Measurements from ENCODE around the gene VWDE.
"Not testable (repeated sequence)": the region's sequence is repeated elsewhere in the genome, so short reads cannot be mapped to it uniquely, and the experiment has no call there.

The VWDE gene

DNA sequence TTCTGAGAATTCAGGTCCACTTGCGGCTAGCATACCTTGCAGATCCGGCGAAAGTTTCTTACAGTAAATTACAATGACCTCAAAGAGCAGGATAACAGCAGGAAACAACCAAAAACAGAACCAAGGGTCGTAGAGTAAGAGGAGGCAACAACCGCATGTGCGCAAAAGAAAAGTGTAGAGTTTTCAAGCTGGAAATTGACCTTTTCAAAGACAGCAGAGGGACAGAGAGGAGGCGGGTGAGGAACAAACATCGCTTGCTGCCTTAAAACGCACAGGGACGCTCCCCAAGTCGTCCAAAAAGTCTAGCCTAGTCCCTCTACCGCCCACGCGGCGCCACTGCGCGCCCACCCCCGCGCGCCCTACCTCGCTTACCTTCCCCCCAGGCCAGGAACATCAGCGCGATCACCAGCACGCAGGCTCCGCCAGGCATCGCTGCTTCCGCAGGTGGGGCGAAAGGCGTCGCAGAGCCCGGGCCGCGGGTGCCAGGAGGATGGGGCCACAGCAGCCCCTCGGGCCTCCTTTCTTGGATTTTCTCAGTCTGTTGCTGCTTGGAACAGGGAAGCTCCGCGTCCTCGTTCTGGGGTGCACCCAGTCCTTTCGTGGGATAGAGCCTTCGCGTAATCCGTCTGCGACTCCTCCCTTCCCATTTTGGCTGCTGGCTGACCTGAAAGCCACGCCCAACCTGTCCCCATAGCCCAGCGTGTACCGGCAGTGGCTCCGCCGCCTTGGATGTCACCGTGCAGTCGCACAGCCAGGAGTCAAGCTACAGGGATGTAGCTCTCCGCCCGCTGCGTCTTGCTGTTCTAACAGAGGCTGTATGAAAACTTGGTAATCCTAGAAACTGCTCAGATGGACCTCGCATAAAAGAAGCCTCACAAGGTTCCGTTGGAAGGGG, at the start of gene VWDE:
Gene VWDE (minus strand): TSS at position 579 of the 895 bp plus-strand sequence. CDS start 149 bp downstream, at position 430.
- peak; percentile 60 for DNase-seq

DNA sequence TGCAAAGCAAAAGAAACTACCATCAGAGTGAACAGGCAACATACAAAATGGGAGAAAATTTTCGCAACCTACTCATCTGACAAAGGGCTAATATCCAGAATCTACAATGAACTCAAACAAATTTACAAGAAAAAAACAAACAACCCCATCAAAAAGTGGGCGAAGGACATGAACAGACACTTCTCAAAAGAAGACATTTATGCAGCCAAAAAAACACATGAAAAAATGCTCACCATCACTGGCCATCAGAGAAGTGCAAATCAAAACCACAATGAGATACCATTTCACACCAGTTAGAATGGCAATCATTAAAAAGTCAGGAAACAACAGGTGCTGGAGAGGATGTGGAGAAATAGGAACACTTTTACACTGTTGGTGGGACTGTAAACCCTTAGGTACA, 49.5 kb upstream of the VWDE start:
- not testable (repeated sequence) for DNase-seq

DNA sequence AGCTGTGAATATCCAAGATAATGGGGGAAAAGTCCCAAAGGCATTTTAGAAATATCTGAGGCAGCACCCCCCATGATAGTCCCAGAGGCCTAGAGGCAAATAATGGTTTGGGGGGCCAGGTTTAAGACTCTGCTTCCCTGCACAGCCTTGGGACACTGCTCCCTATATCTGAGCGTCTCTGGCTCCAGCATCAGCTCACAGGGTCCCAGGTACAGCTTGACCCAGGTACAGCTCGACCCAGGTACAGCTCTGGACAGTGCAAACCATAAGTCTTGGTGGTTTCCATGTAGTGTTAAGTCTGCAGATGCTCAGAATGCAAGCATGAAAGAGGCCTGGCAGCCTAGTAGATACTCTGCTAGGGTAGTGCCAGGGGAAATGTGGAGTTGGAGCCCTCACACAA, 47.0 kb upstream of the VWDE start:
- no peak for DNase-seq

DNA sequence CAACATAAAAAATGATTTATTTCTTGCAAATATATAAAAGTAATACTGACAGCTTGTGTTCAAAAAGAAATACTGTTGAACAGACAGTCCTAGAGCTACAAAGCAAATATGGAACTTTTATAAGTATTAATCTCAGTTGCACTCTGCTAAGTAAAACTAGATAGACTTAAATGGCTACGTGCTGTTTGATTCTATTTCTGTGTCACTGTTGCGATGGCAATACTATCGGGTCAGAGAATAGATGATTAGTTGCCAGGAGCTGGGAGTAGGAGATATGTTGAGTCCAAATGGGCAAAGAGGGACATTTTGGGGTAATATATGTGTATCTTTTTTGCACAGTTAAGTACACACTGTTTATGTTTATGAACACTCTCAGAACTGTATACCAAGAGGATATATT, 41.1 kb upstream of the VWDE start:
- DNase-seq, result no peak

DNA sequence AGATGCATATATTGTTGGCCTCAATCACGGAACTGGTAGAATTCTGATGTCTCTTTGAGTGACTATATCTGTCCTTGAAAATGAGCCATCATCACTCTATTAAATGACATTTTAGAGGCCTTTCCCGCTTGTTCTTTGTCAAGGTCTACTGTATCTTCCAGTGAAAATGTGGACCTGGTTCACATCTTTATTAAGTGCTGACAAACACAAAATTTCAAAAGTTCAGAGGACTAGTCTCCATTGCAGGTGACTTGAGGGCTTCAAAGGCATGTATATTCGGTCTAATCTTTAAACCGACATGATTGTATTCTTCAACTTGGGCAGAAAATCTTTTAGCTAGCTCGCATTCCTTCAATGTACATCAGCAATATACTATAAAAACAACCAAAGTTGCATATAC, 36.6 kb upstream of the VWDE start:
- no peak for DNase-seq

DNA sequence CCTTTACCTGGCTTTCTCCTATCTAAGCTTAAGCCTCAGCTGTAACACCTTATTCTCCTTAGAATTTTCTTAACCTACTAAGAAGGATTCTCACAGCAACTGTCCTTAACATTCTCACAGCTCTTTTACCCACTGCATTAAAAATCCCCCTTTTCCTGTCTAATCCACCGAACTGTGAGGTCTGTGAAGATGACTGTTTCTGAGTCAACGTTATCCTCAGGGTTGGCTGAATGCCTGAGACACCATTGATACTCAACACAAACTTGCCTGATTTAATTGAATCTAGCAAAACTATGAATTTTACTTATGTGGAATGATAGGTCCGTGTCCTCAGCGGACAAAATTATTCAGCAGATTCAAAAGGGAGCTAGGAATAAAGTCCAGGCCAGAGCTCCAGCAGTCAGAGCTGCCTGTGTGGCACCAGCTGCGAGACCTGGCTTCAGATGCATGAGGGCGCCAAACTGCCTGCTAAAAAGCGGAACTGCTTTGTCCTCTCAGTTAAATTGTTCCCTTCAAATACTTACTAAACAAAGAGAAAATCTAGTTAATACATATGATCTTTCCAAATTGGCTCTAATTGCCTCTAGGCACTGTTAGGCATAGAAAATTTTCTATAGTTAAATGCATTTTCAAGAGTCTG, 33.4 kb upstream of the VWDE start:
- DNase-seq, result peak; percentile 94

DNA sequence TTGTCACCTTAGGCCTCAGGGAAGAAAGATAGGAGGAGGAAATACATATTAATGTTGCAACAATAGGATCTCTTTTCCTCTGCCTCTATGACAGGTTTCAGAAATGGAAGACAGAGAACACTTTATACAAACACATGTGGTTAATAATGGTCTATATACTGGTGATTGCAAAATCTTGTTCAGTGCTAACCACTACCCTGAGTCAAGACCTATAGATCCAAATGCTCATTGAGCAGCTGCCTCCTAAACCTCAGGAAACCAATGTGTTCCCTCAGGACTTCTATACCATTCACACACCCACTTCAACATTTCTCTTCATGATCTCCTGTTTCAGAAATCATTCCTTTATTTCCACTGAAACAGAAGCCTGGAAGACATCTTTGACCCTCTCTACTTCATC, 32.5 kb upstream of the VWDE start:
- DNase-seq, result no peak

DNA sequence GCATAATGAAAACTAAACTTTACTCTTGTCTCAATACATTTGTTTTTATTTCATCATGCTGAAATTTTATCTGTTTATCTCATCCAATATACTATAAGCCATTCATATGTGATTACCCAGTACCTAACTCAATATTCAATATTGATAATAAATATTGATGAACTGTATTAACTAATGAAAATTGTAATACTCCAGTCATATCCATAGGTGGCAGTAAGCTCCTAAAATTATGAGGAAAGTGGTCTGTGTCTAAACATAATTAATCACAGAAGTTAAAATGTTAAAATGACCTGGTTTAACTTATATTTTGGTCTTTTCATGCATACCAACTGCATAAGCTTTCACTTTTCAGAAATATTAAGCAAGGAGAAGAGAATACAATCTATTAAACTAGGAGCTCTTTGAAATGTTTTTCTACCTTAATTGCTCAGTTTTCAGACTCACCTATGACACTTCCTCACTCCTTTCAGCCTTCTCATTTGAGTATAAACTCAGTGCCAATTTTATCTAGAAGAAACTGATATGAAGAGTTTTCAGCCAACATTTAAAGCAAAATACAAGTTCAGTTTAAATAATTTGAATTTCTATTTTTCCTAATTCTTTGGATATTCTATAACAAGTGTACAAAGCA, 30.5 kb upstream of the VWDE start:
- DNase-seq, result no peak

DNA sequence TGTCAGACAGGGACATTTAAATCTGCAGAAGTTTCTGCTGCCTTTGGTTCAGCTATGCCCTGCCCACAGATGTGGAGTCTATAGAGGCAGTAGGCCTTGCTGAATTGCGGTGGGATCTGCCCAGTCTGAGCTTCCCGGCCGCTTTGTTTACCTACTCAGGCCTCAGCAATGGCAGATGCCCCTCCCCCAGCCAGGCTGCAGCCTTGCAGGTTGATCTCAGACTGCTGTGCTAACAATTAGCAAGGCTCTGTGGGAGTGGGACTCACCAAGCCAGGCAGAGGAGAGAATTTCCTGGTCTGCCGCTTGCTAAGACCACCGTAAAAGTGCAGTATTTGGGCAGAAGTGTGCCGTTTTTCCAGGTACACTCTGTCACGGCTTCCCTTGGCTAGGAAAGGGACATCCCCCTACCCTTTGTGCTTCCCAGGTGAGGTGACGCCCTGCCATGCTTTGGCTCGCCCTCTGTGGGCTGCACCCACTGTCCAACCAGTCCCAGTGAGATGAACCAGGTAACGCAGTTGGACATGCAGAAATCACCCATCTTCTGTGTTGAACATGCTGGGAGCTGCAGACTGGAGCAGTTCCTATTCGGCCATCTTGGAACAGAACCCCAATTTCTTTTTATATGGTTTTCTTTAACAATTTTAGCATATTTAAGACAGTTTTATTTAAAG, 28.4 kb upstream of the VWDE start:
- no peak for DNase-seq

DNA sequence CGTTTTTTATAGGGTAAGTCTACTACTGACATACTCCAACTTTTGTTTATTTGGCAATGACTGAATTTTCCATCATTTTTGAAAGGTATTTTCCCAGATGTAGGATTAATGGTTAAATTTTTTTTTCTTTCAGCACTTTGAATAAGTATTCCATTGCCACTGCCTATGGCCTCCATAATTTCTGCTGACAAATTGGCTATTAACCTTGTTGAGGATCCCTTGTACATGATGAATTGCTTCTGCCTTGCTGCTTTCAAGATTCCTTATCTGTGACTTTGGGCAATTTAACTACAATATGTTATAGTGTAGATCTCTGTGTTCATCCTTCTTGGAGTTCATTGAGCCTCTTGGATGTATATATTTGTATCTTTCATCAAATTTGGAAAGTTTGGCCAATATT, 21.6 kb upstream of the VWDE start:
- DNase-seq, result no peak

DNA sequence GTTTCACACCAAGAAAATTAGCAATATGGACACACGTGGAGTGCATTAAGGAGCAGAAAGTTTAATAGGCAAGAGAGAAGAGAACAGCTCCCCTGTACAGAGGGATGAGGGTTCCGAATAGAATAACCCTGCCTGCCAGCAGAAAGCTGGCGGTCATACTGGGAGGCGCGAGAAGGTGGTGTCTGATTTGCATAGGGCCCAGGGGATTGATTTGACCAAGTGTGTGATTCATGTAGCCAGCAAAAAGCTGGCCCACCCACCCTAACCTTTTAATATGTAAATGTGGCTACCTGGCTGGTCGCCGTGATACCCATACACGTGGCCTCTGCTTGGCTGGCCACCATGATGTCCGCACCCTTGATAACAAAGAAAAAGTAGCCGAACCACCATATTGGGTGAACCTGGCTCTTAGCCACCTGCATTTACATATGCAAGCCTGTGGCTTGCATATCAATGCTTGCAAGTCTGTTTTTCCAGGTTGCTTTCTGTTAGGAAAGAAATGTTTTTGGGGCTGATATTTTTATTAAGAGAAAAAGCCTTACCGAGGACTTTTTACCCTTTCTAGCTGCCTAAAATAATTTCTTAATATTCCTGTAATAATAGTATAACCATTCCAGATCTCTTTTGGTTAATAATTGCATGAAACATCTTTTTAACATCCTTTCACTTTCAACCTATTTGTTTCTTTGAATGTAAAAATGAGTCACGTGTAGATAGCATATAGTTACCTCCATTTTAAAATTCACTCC, 20.5 kb upstream of the VWDE start:
- DNase-seq, result no peak

DNA sequence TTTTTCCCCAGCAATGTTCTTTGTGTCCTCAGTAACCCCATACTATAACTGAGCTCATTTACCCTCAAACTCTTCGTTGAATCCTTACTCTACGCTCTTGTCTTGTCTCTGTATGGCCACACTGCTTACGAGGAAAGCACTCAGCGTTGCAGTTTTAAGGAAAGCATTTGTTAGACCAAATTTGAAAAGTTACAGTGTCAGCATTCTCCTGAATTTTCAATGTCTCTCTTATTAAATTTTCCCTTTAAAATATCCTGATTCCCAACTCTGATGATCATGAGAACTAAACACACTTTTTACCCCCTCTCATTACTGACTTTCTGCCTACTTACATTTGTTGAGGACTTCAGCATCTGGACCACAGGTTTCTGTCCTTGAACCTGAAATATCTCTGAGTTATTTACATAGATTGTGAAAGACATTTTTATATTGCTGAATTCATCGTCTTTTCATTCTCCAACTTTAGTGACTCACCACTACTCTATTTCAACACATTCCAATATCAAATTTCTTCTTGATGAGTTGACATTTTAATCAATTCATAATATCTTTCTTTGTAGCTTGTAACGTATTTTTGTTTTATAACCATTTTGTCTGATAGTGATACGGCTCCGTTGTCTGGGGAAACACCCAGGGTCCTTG, 19.8 kb upstream of the VWDE start:
- no peak for DNase-seq

DNA sequence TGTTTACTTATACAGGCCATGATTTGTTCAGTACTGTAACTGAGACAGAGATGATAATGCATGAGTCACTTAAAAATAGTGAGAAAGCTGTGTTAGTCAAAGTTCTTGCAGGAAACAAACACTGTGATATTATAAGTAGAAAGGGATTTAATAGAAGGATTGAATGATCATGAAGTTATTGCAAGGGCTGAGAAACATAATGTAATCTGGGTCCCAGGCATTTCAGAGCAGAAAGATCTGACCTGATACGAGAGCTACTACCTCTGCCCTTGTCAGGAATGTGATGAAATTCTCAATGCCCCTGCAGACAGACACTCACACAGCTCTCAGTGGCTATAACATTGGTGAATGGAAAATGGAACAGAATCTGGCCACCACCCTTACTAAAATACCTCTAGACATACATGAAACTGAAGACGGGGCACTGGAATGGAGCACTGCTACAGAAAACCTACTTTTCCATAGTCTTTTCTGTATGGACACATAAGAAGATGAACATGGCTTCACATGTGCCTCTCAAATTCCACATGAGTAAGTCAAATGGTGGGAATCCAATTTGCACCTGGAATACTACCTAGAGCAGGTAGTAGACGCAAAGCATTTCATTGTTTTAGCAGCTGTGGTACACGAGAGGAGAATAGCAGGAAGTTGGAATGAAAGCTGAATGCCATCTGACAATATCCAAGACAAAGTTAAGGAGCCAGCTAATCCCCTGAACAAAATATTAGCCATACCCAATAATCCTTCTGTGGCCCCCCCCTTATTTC, 19.1 kb upstream of the VWDE start:
- no peak for DNase-seq

DNA sequence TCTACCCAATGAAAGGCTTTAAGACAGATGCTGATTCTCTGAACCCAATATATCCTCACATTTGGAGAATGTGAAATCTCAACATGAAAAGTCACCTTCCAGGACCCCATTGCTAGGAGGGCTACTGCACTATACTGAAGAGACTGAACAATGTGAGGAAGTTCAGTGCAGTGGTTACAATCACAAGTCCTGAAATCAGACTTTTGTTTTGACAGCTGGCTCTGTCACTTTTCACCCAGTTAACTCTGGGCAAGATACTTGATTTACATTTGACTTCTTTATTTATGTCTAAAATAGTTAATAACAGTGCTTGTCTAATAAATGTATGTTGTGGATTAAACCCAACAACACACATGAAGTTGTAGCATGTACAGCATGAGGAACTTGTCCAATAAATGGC, 14.8 kb upstream of the VWDE start:
- no peak for DNase-seq

DNA sequence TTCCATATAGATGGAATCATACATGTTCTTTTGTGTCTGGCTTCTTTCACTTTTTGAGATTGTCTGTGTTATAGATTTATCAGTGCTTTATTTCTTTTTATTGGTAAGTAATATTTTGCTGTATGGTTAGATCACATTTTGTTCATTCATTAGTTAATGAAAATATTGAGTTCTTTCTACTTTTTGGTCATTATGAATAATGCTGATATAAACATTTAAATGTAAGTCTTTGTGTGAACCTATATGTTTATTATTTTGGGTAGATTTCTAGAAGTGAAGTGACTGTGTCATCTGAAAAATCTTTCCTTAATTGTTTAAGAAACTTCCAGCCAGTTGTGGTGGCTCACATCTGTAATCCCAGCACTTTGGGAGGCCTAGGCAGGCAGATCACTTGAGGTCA, 11.4 kb upstream of the VWDE start:
- no peak for DNase-seq

DNA sequence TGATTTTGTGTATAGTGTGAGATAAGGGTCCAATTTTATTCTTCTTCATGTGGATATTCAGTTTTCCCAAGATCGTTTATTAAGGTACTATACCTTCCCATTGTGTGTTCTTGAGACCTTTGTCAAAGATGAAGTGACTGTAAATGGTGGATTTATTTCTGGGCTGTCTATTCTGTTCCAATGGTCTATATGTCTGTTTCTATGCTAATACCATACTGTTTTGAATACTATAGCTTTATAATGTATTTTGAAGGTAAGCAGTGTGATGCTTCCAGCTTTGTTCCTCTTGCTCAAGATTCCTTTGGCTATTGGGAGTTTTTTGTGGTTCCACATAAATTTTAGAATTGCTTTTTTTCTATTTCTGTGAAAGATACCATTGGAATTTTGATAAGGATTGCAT, 8.7 kb upstream of the VWDE start:
- DNase-seq, result no peak

DNA sequence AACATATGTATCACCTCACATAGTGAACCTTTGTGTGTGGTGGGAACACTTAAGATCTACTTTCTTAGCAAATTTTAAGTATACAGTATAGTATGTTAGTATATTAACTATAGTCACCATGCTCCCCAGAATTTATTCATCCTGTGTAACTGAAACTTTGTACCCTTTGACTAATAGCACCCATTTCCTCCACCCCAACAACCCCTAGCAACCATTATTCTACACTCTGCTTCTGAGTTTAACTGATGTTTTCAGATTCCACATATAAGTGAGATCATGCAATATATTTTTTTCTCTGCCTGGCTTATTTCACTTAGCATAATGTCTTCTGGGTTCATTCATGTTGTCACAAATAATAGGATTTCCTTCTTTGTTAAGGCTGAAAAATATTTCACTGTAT, 6.9 kb upstream of the VWDE start:
- no peak for DNase-seq

DNA sequence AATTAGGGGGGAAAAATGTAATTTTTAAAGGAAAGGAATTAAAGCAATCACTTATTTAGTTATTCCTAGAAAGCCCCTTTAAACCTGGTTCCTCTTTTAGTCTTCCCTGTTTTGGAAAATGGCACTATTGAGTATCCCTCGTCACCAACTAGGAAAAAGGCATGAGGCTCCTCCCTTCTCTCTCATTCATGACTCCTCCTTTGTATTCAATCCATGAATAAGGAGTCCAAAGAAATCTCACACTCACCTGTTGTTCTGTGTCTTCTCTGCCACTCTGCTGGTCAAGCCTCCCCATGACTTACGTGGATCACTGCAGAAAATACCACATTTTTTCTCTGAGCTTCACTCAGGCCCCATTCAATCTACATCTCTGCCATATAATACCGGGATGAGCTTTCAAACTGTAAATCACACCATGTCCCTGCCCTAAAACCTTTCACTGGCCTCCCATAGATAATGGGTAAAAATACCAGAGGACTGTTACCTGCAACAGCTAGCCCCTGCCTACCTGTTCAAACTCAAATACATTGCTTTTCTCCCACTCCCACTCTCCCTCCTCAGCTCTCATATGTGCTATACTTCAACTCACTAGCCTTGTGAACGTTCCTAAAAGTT, 5.5 kb upstream of the VWDE start:
- DNase-seq, result no peak

DNA sequence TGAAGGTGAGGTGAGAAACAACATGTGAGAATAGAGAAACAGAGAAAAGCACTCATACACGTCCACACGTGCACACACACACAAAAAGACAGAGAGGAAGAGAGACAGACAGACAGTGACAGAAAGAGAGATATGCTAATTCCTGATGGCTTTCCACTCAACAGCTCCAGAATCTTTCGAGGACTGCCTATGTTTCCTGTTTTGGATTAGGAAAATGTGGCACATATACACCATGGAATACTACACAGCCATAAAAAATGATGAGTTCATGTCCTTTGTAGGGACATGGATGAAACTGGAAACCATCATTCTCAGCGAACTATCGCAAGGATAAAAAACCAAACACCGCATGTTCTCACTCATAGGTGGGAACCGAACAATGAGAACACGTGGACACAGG, 4.0 kb upstream of the VWDE start:
- not testable (repeated sequence) for DNase-seq

DNA sequence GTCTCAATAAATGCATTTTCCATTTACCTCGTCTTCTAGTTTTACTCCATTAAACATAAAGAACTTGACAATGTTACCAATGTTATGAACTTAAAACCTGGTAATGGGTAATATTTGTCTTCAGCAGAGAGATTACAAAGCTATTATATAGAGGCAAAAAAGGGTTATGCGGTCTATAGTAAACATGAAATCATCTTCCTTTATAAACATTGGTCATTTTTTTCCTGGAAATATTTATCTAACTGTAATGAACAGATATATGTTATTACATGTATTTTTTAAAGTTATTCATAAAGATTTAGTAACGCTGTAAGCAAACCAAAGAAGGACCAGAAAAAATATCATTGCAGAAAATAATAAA, 1.3 kb downstream of the VWDE start:
- DNase-seq, result no peak
